ENCODE measurements around the gene LVRN. TPM values are rescaled to one million over a fixed set of nuclear protein-coding genes. Genes with fewer than 3 reads are reported as not detected.

The LVRN gene
- polyA plus RNA-seq, 3 donors = not detected

DNA sequence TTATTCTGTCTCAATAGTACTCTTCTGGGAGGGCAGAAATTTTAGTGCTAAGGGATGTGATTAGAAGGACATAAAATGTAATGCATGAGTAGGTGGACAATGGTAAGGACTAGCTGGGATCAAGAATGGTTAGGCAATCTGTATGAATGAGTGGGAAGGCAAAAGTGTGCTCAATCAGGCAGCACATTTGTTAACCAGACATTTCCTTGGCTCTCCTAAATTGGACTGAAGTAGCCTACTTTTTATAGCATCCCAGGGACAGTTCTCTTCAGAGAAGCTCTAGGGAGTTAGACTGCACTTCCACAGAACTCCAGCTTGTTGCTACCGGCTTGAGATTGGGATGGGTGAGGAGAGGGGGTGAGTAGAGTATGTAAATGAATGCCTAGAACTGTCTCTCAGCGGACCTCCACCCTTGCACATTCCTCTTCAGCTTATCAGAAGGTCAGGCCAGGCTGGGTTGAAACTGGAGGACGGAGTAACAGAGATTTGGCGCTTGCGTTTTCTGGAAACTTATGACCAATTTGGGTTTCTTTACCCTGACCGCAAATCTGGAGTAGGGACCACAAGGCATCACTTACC is 51.0 kb downstream of the LVRN start:
- no peak overlapping the region for H3K4me3 Mint-ChIP-seq
- intact Hi-C loops (cut with micrococcal nuclease) = no loop called here
- Histone ChIP-seq H3K27me3 (ENCODE audit: control insufficient read depth in 2 of 2, insufficient read depth in 2 of 2, low read length in 2 of 2) (no peaks in the 10 kb centered on the region), H3K36me3 (replicated peaks in 1 of 2; ENCODE audit: control insufficient read depth in 1 of 2, insufficient read depth in 2 of 2, low read length in 2 of 2) (no peaks in the 10 kb centered on the region), H4K20me1 (ENCODE audit: insufficient read depth, low read length) (no peaks in the 10 kb centered on the region), H2AFZ (ENCODE audit: insufficient read depth, low read depth, low read length, poor library complexity, severe bottlenecking) (no peak overlapping the region), H3K9me3 (replicated peaks in 1 of 2; ENCODE audit: control insufficient read depth in 1 of 2, insufficient read depth in 1 of 2, low read length in 2 of 2) (no peaks in the 10 kb centered on the region), H3K79me2 (ENCODE audit: insufficient read depth, low read length) (no peaks in the 10 kb centered on the region), H3K27ac (ENCODE audit: low read depth in 1 of 2, low read length in 2 of 2) (no peak overlapping the region), H3K4me1 (ENCODE audit: control insufficient read depth in 1 of 2, insufficient read depth in 2 of 2, low read length in 2 of 2) (no peaks in the 10 kb centered on the region), H3K4me2 (replicated peaks; ENCODE audit: extremely low read depth, low read length, poor library complexity, severe bottlenecking) (no peak overlapping the region), H3K4me3 (replicated peaks in 1 of 3; ENCODE audit: low read depth in 2 of 3, low read length in 3 of 3) (no peak overlapping the region), H3K9ac (ENCODE audit: insufficient read depth, low read length, poor library complexity, severe bottlenecking) (no peak overlapping the region)
- H3K27me3 Mint-ChIP-seq (ENCODE audit: low read depth in 3 of 3) = peaks cover 3 to 8% (median 4%) of the 10 kb centered on the region in 3 donors
- TF ChIP-seq, protein P1, sequence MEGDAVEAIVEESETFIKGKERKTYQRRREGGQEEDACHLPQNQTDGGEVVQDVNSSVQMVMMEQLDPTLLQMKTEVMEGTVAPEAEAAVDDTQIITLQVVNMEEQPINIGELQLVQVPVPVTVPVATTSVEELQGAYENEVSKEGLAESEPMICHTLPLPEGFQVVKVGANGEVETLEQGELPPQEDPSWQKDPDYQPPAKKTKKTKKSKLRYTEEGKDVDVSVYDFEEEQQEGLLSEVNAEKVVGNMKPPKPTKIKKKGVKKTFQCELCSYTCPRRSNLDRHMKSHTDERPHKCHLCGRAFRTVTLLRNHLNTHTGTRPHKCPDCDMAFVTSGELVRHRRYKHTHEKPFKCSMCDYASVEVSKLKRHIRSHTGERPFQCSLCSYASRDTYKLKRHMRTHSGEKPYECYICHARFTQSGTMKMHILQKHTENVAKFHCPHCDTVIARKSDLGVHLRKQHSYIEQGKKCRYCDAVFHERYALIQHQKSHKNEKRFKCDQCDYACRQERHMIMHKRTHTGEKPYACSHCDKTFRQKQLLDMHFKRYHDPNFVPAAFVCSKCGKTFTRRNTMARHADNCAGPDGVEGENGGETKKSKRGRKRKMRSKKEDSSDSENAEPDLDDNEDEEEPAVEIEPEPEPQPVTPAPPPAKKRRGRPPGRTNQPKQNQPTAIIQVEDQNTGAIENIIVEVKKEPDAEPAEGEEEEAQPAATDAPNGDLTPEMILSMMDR (IDR thresholded peaks at IDR 0.05) = no peak
- H3K36me3 Mint-ChIP-seq = no peaks in the 10 kb centered on the region
- DNase-seq = no peak
- no peaks in the 10 kb centered on the region for H3K4me1 Mint-ChIP-seq
- H3K9me3 Mint-ChIP-seq = peaks cover 0 to 2% (median 0%) of the 10 kb centered on the region in 7 donors
- H3K27ac Mint-ChIP-seq = no peak overlapping the region
- WGBS (ENCODE audit: insufficient coverage) = 83% methylated on average over 4 of the region's 6 CpGs

DNA sequence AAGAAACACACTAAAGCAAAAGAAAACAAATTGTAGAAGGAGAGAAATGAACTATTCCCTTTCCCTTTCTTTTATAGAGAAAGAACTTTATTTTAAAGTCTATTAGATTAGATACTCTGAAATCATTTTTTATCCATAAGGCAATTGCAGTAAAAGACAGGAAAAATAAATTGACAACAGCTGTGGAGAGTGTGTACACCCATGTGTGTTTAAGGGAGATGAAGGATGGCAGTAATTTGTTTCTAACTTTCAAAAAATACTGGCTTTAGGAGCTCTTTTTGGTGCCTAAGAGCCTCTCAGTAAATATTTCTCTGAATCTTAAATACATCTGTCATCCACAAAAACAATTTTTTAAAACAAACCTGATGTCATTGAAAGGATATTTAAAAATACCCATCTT is 51.7 kb downstream of the LVRN start:
- Mint-ChIP-seq H3K9me3 (peaks cover 0 to 2% (median 0%) of the 10 kb centered on the region in 7 donors), H3K4me3 (no peak overlapping the region), H3K27me3 (ENCODE audit: low read depth in 3 of 3) (peaks cover 3 to 8% (median 5%) of the 10 kb centered on the region in 3 donors), H3K4me1 (no peaks in the 10 kb centered on the region), H3K36me3 (no peaks in the 10 kb centered on the region), H3K27ac (no peak overlapping the region)
- H3K27ac ChIP-seq (ENCODE audit: low read depth in 1 of 2, low read length in 2 of 2) = no peak overlapping the region
- H3K27me3 ChIP-seq (ENCODE audit: control insufficient read depth in 2 of 2, insufficient read depth in 2 of 2, low read length in 2 of 2) = no peaks in the 10 kb centered on the region
- H4K20me1 ChIP-seq (ENCODE audit: insufficient read depth, low read length) = no peaks in the 10 kb centered on the region
- intact Hi-C loops (cut with micrococcal nuclease) = no loop called here
- TF ChIP-seq, protein P1 (IDR thresholded peaks at IDR 0.05) = no peak
- no peak overlapping the region for H3K9ac ChIP-seq (ENCODE audit: insufficient read depth, low read length, poor library complexity, severe bottlenecking)
- H3K4me1 ChIP-seq (ENCODE audit: control insufficient read depth in 1 of 2, insufficient read depth in 2 of 2, low read length in 2 of 2) = no peaks in the 10 kb centered on the region
- no peaks in the 10 kb centered on the region for H3K36me3 ChIP-seq (replicated peaks in 1 of 2; ENCODE audit: control insufficient read depth in 1 of 2, insufficient read depth in 2 of 2, low read length in 2 of 2)
- H3K4me3 ChIP-seq (replicated peaks in 1 of 3; ENCODE audit: low read depth in 2 of 3, low read length in 3 of 3) = no peak overlapping the region
- no peaks in the 10 kb centered on the region for H3K9me3 ChIP-seq (replicated peaks in 1 of 2; ENCODE audit: control insufficient read depth in 1 of 2, insufficient read depth in 1 of 2, low read length in 2 of 2)
- no peak overlapping the region for H2AFZ ChIP-seq (ENCODE audit: insufficient read depth, low read depth, low read length, poor library complexity, severe bottlenecking)
- no peak overlapping the region for H3K4me2 ChIP-seq (replicated peaks; ENCODE audit: extremely low read depth, low read length, poor library complexity, severe bottlenecking)
- DNase-seq = no peak
- no peaks in the 10 kb centered on the region for H3K79me2 ChIP-seq (ENCODE audit: insufficient read depth, low read length)
